CMK (cell line): ENCODE data around the gene HDDC3.

Experiments
- DNase-seq: peaks from one replicate; pipeline ENCODE4 v3.0.0-alpha.2; 2010; ENCODE audit warnings: low read depth

HDDC3 gene

GRCh38 chr15:90891346-90891949, 40.9 kb downstream of the HDDC3 start:
- no peak for DNase-seq

GRCh38 chr15:90890839-90891238, 41.5 kb downstream of the HDDC3 start:
- no peak for DNase-seq

- no peak for DNase-seq
These were observed 42.5 kb downstream of the HDDC3 start for GRCh38 chr15:90889736-90890456.

- DNase-seq: no peak
These were observed 43.0 kb downstream of the HDDC3 start for GRCh38 chr15:90889313-90889730.

- DNase-seq: no peak
These were observed 45.3 kb downstream of the HDDC3 start for GRCh38 chr15:90887037-90887481.

- DNase-seq: no peak
These were observed 46.1 kb downstream of the HDDC3 start for GRCh38 chr15:90886291-90886614.

GRCh38 chr15:90885432-90886290, 46.7 kb downstream of the HDDC3 start:
- DNase-seq: no peak

GRCh38 chr15:90884719-90885431, 47.5 kb downstream of the HDDC3 start:
- no peak for DNase-seq

- DNase-seq: peak; percentile 83
These were observed 48.2 kb downstream of the HDDC3 start, which contains the start of gene FES for GRCh38 chr15:90883976-90884718. Gene FES (plus strand): TSS chr15:90884504. CDS start chr15:90885046, 542 bp downstream.

GRCh38 chr15:90883526-90883975, 48.8 kb downstream of the HDDC3 start:
- no peak for DNase-seq

GRCh38 chr15:90882781-90883525, 49.4 kb downstream of the HDDC3 start:
- no peak for DNase-seq

- no peak for DNase-seq
These were observed 50.2 kb downstream of the HDDC3 start for GRCh38 chr15:90881978-90882721.

- DNase-seq: no peak
These were observed 51.0 kb downstream of the HDDC3 start for GRCh38 chr15:90881181-90881977.

GRCh38 chr15:90880381-90881145, 51.8 kb downstream of the HDDC3 start:
- DNase-seq: no peak
